Colonic mucosa (tissue), 4 donors: Measurements from ENCODE around the gene SLC39A11. TPM values are rescaled to one million over a fixed set of nuclear protein-coding genes. Genes with fewer than 3 reads are reported as not detected.

Source experiments
- DNase-seq: peaks from one replicate; pipeline ENCODE4 v3.0.0-alpha.2; 2020
- H3K27ac ChIP-seq: fragments of 200-600 bp; one replicate; pipeline ENCODE4 v1.8.0; 2021
- H3K27me3 ChIP-seq: fragments of 200-600 bp; one replicate; pipeline ENCODE4 v1.8.0; 2021
- H3K36me3 ChIP-seq: fragments of 200-600 bp; one replicate; pipeline ENCODE4 v1.8.0; 2021
- H3K4me1 ChIP-seq: fragments of 200-600 bp; one replicate; pipeline ENCODE4 v1.8.0; 2021; ENCODE audit warnings: mild to moderate bottlenecking
- H3K4me3 ChIP-seq: fragments of 200-600 bp; one replicate; pipeline ENCODE4 v1.8.0; 2021
- H3K9ac ChIP-seq, 2 donors: one replicate each; pipeline ENCODE4 v1.7.0; 2013; ENCODE audit warnings: control low read depth in 2 of 2, low read depth in 2 of 2, low read length in 2 of 2
- H3K9me3 ChIP-seq: fragments of 200-600 bp; one replicate; pipeline ENCODE4 v1.8.0; 2021
- CTCF ChIP-seq: fragments of 200-600 bp; IDR thresholded peaks from one replicate; pipeline ENCODE4 v1.8.0; 2022; ENCODE audit warnings: antibody characterized with exemption, mild to moderate bottlenecking
- intact Hi-C: fragments of 100-400 bp; cut with DNase I; formaldehyde crosslinking; loops from one replicate; pipeline ENCODE4 v1.14.1; 2022
- total RNA-seq, 2 donors: library from RNA; stranded (reverse); fragmentation: NEBNext Ultra II Directional in 1 of 2; extraction: Animal tissue kit (Norgen Biotek cat#: 25700) in 1 of 2; gene quantifications; one replicate each; pipeline ENCODE4 v1.2.1, GENCODE V29; 2021
- donor health status: healthy.
- donor health status: DM: no; HTN: no; CAD: no.
- donor health status: DM: no; HTN: no; CAD: no.

Gene SLC39A11
- total RNA-seq, 2 donors from 2014 or later, result 57.7 to 60.0 TPM

- H3K36me3 ChIP-seq, result no peaks in the 10 kb centered on the region
- no peak for DNase-seq
- no peaks in the 10 kb centered on the region for H3K4me1 ChIP-seq
- intact Hi-C loops, result no loop called here
- no peaks in the 10 kb centered on the region for H3K27me3 ChIP-seq
- no peak overlapping the region for H3K9ac ChIP-seq
- H3K4me3 ChIP-seq, result no peak overlapping the region
- H3K27ac ChIP-seq, result no peak overlapping the region
- TF ChIP-seq CTCF, result no peak
- H3K9me3 ChIP-seq, result no peaks in the 10 kb centered on the region
Observed at GRCh38 chr17:72886622-72887021, 205.9 kb downstream of the SLC39A11 start.

GRCh38 chr17:72884066-72884465, 208.4 kb downstream of the SLC39A11 start:
- DNase-seq, result no peak
- Histone ChIP-seq H3K9me3 (no peaks in the 10 kb centered on the region), H3K4me1 (no peaks in the 10 kb centered on the region), H3K36me3 (no peaks in the 10 kb centered on the region), H3K27ac (no peak overlapping the region), H3K9ac (no peak overlapping the region), H3K4me3 (no peak overlapping the region), H3K27me3 (no peaks in the 10 kb centered on the region)
- TF ChIP-seq CTCF, result no peak
- intact Hi-C loops, result no loop called here

- Histone ChIP-seq H3K36me3 (no peaks in the 10 kb centered on the region), H3K4me3 (no peak overlapping the region), H3K27ac (no peak overlapping the region), H3K27me3 (no peaks in the 10 kb centered on the region), H3K4me1 (no peaks in the 10 kb centered on the region), H3K9ac (no peak overlapping the region), H3K9me3 (no peaks in the 10 kb centered on the region)
- no peak for DNase-seq
- TF ChIP-seq CTCF, result no peak
- intact Hi-C loops, result no loop called here
Observed at GRCh38 chr17:72883351-72883750, 209.1 kb downstream of the SLC39A11 start.

GRCh38 chr17:72882426-72882825, 210.1 kb downstream of the SLC39A11 start:
- no peaks in the 10 kb centered on the region for H3K27me3 ChIP-seq
- H3K9me3 ChIP-seq, result no peaks in the 10 kb centered on the region
- no peaks in the 10 kb centered on the region for H3K4me1 ChIP-seq
- TF ChIP-seq CTCF, result no peak
- H3K27ac ChIP-seq, result no peak overlapping the region
- intact Hi-C loops, result no loop called here
- no peak for DNase-seq
- no peaks in the 10 kb centered on the region for H3K36me3 ChIP-seq
- H3K4me3 ChIP-seq, result no peak overlapping the region
- H3K9ac ChIP-seq, result no peak overlapping the region

- H3K27ac ChIP-seq, result no peak overlapping the region
- no peak overlapping the region for H3K4me3 ChIP-seq
- H3K36me3 ChIP-seq, result no peaks in the 10 kb centered on the region
- no peak for TF ChIP-seq CTCF
- intact Hi-C loops, result no loop called here
- DNase-seq, result no peak
- H3K9ac ChIP-seq, result no peak overlapping the region
- no peaks in the 10 kb centered on the region for H3K4me1 ChIP-seq
- no peaks in the 10 kb centered on the region for H3K9me3 ChIP-seq
- H3K27me3 ChIP-seq, result no peaks in the 10 kb centered on the region
Observed at GRCh38 chr17:72879877-72880276, 212.6 kb downstream of the SLC39A11 start.
